ENCODE measurements around the gene SLC25A25. TPM values are rescaled to one million over a fixed set of nuclear protein-coding genes. Genes with fewer than 3 reads are reported as not detected.
A peak's percentile ranks its signal among the peaks of the same experiment; 100 is the strongest.
"Not testable (repeated sequence)": the region's sequence is repeated elsewhere in the genome, so short reads cannot be mapped to it uniquely, and the experiment has no call there.

The SLC25A25 gene
- polyA plus RNA-seq (2012; ENCODE audit: insufficient read depth, insufficient read length, low read depth), result 23.7 TPM

GRCh38 chr9:128067645-128068385 lies at the start of gene SLC25A25:
SLC25A25 (plus strand) TSS chr9:128068232; CDS start chr9:128068320, 88 bp downstream.
- peak; percentile 100 for DNase-seq
- Histone ChIP-seq H3K36me3 (peaks cover 8% of the 10 kb centered on the region; the same call in 1 of the 2 replicates), H3K4me1 (peaks cover 16% of the 10 kb centered on the region), H3K9me3 (no peaks in the 10 kb centered on the region), H3K27me3 (no peaks in the 10 kb centered on the region), H3K4me3 (ENCODE audit: low read depth, low read length) (peak within 1 kb of the TSS; percentile 97)
- no peak for TF ChIP-seq CTCF (IDR thresholded peaks at IDR 0.05; ENCODE audit: low read depth, low read length)

- H3K9me3 ChIP-seq, result no peaks in the 10 kb centered on the region
- H3K4me1 ChIP-seq, result no peaks in the 10 kb centered on the region
- H3K36me3 ChIP-seq, result no peaks in the 10 kb centered on the region
- no peak for DNase-seq
- no peak overlapping the region for H3K4me3 ChIP-seq (ENCODE audit: low read depth, low read length)
- peak; percentile 44 for TF ChIP-seq CTCF (IDR thresholded peaks at IDR 0.05; ENCODE audit: low read depth, low read length)
- no peaks in the 10 kb centered on the region for H3K27me3 ChIP-seq
These were observed 47.3 kb upstream of the SLC25A25 start for GRCh38 chr9:128020692-128021091.

GRCh38 chr9:128021098-128021497 lies 46.9 kb upstream of the SLC25A25 start:
- Histone ChIP-seq H3K36me3 (no peaks in the 10 kb centered on the region), H3K4me1 (no peaks in the 10 kb centered on the region), H3K27me3 (no peaks in the 10 kb centered on the region), H3K9me3 (no peaks in the 10 kb centered on the region), H3K4me3 (ENCODE audit: low read depth, low read length) (no peak overlapping the region)
- no peak for DNase-seq
- no peak for TF ChIP-seq CTCF (IDR thresholded peaks at IDR 0.05; ENCODE audit: low read depth, low read length)

GRCh38 chr9:128022886-128023285 lies 45.1 kb upstream of the SLC25A25 start:
- H3K36me3 ChIP-seq, result no peaks in the 10 kb centered on the region
- H3K4me1 ChIP-seq, result no peaks in the 10 kb centered on the region

DNA sequence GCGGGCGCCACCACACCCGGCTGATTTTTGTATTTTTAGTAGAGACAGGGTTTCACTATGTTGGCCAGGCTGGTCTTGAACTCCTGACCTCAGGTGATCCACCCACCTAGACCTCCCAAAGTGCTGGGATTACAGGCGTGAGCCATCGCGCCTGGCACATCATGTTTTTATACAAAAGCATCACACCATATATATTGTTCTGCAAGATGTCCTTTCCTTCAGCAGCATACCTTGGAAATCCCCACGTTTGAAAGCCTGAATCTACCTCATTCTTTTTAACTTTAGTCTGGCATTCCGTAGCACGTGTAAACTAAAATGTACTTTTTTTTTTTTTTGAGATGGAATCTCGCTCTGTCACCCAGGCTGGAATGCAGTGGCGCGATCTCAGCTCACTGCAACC lies 44.4 kb upstream of the SLC25A25 start:
- not testable (repeated sequence) for H3K4me1 ChIP-seq; H3K9me3 ChIP-seq; H3K36me3 ChIP-seq; DNase-seq; H3K27me3 ChIP-seq; H3K4me3 ChIP-seq (ENCODE audit: low read depth, low read length)

More at GRCh38 chr9:128022886-128023285, 45.1 kb upstream of the SLC25A25 start:
- no peak for DNase-seq
- no peaks in the 10 kb centered on the region for H3K27me3 ChIP-seq
- TF ChIP-seq CTCF (IDR thresholded peaks at IDR 0.05; ENCODE audit: low read depth, low read length), result no peak
- H3K4me3 ChIP-seq (ENCODE audit: low read depth, low read length), result no peak overlapping the region
- no peaks in the 10 kb centered on the region for H3K9me3 ChIP-seq

DNA sequence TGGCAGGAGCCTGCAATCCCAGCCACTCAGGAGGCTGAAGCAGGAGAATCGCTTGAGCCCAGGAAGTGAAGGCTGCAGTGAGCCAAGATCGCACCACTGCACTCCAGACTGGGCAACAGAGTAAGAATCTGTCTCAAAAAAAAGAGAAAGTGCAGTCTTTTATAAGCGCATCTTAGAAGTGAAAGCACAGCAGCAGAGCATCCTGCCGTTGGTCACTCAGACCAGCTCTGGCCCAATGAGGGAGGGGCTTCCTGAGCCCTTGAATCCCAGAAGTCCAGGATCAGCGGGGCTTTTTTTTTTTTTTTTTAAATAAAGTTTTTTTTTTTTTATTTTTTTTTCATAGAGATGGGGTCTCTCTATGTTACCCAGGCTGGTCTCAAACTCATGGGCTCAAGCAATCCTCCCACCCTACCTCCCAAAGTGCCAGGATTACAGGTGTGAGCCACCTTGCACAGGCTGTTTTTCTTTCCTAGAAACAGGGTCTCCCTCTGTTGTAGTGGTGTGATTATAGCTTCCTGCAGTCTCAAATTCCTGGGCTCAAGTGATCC lies 43.2 kb upstream of the SLC25A25 start:
- no peak for TF ChIP-seq CTCF (IDR thresholded peaks at IDR 0.05; ENCODE audit: low read depth, low read length)
- no peaks in the 10 kb centered on the region for H3K27me3 ChIP-seq
- H3K36me3 ChIP-seq, result no peaks in the 10 kb centered on the region
- DNase-seq, result no peak
- no peaks in the 10 kb centered on the region for H3K4me1 ChIP-seq
- no peaks in the 10 kb centered on the region for H3K9me3 ChIP-seq
- H3K4me3 ChIP-seq (ENCODE audit: low read depth, low read length), result no peak overlapping the region
